ENCODE measurements around the gene ABTB1. TPM values are rescaled to one million over a fixed set of nuclear protein-coding genes. Genes with fewer than 3 reads are reported as not detected.

ABTB1 gene
- total and polyA plus RNA-seq, 7 donors, result 18.0 to 75.3 (median 36.5) TPM

GRCh38 chr3:127629467-127630403, 43.0 kb upstream of the ABTB1 start:
- intact Hi-C loops (cut with DNase I), result no loop called here
- WGBS, 2 donors, result 5 to 16% methylated on average over 65 of the region's 65 CpGs
- no peaks in the 10 kb centered on the region for H3K36me3 ChIP-seq
- peaks cover 0 to 12% (median 11%) of the 10 kb centered on the region in 4 donors for H3K4me1 ChIP-seq
- DNase-seq, result no peak
- peak overlapping the region; percentile 9 to 58 (median 46) for H3K4me3 ChIP-seq
- no peak overlapping the region for H3K27ac ChIP-seq
- TF ChIP-seq CTCF (IDR thresholded peaks at IDR 0.05) (no peak), POLR2A (IDR thresholded peaks at IDR 0.05) (no peak), POLR2AphosphoS5 (IDR thresholded peaks at IDR 0.05) (no peak), EP300 (IDR thresholded peaks at IDR 0.05) (no peak)
- H3K27me3 ChIP-seq, result peaks cover 0 to 4% (median 0%) of the 10 kb centered on the region in 3 donors
- no peaks in the 10 kb centered on the region for H3K9me3 ChIP-seq

- DNase-seq, result no peak
These were observed 41.7 kb upstream of the ABTB1 start for GRCh38 chr3:127630811-127631714.

GRCh38 chr3:127632035-127632820, 40.5 kb upstream of the ABTB1 start:
- Histone ChIP-seq H3K36me3 (no peaks in the 10 kb centered on the region), H3K4me3 (no peak overlapping the region), H3K9me3 (no peaks in the 10 kb centered on the region), H3K27me3 (peaks cover 0 to 4% (median 0%) of the 10 kb centered on the region in 3 donors), H3K4me1 (peaks cover 0 to 12% (median 11%) of the 10 kb centered on the region in 4 donors), H3K27ac (no peak overlapping the region)
- 85 to 89% methylated on average over 8 of the region's 8 CpGs for WGBS, 2 donors
- intact Hi-C loops (cut with DNase I), result no loop called here
- no peak for TF ChIP-seq POLR2A (IDR thresholded peaks at IDR 0.05)
- TF ChIP-seq POLR2AphosphoS5 (IDR thresholded peaks at IDR 0.05), result no peak
- no peak for TF ChIP-seq CTCF (IDR thresholded peaks at IDR 0.05)
- no peak for TF ChIP-seq EP300 (IDR thresholded peaks at IDR 0.05)
- no peak for DNase-seq

More at GRCh38 chr3:127630811-127631714, 41.7 kb upstream of the ABTB1 start:
- peaks cover 0 to 12% (median 11%) of the 10 kb centered on the region in 4 donors for H3K4me1 ChIP-seq
- WGBS, 2 donors, result 84 to 88% methylated on average over 12 of the region's 12 CpGs
- no peak for TF ChIP-seq EP300 (IDR thresholded peaks at IDR 0.05)
- no peak for TF ChIP-seq POLR2AphosphoS5 (IDR thresholded peaks at IDR 0.05)
- no peak for TF ChIP-seq CTCF (IDR thresholded peaks at IDR 0.05)
- no peak for TF ChIP-seq POLR2A (IDR thresholded peaks at IDR 0.05)
- H3K27me3 ChIP-seq, result peaks cover 0 to 4% (median 0%) of the 10 kb centered on the region in 3 donors
- intact Hi-C loops (cut with DNase I), result no loop called here
- no peak overlapping the region for H3K27ac ChIP-seq
- H3K4me3 ChIP-seq, result no peak overlapping the region
- no peaks in the 10 kb centered on the region for H3K36me3 ChIP-seq
- H3K9me3 ChIP-seq, result no peaks in the 10 kb centered on the region

GRCh38 chr3:127634653-127635052, 38.1 kb upstream of the ABTB1 start:
- intact Hi-C loops (cut with DNase I), result no loop called here
- TF ChIP-seq CTCF (IDR thresholded peaks at IDR 0.05) (no peak), POLR2AphosphoS5 (IDR thresholded peaks at IDR 0.05) (no peak), POLR2A (IDR thresholded peaks at IDR 0.05) (no peak), EP300 (IDR thresholded peaks at IDR 0.05) (no peak)

More at GRCh38 chr3:127634653-127635052, 38.1 kb upstream of the ABTB1 start:
- DNase-seq, result peak; percentile 11
- Histone ChIP-seq H3K9me3 (no peaks in the 10 kb centered on the region), H3K4me1 (peaks cover 0 to 8% (median 7%) of the 10 kb centered on the region in 4 donors), H3K4me3 (no peak overlapping the region), H3K27ac (no peak overlapping the region), H3K36me3 (no peaks in the 10 kb centered on the region), H3K27me3 (peaks cover 0 to 4% (median 0%) of the 10 kb centered on the region in 3 donors)
- WGBS, 2 donors, result 94 to 95% methylated on average over 12 of the region's 12 CpGs

Measured in sigmoid colon (tissue), 7 donors.